Measurements from ENCODE around the gene GPC6.
"Not testable (repeated sequence)": the region's sequence is repeated elsewhere in the genome, so short reads cannot be mapped to it uniquely, and the experiment has no call there.

DNA sequence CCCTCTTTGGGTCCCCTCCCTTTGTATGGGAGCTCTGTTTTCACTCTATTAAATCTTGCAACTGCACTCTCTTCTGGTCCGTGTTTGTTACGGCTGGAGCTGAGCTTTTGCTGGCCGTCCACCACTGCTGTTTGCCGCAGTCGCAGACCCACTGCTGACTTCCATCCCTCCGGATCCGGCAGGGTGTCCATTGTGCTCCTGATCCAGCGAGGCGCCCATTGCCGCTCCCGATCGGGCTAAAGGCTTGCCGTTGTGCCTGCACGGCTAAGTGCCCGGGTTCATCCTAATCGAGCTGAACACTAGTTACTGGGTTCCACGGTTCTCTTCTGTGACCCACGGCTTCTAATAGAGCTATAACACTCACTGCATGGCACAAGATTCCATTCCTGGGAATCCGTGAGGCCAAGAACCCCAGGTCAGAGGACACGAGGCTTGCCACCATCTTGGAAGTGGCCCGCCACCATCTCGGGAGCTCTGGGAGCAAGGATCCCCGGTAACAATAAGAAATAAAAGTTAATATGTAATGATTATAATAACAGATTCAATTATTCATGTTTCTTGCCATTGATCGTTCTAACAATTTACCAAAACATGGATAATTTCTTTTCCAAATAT is 19.7 kb upstream of the GPC6 start:
- TF ChIP-seq CTCF (tag by site-specific recombination; IDR thresholded peaks at IDR 0.05); ZNF423 (tag by site-specific recombination; IDR thresholded peaks at IDR 0.05); KLF7 (tag by site-specific recombination; IDR thresholded peaks at IDR 0.05; ENCODE audit: borderline replicate concordance); TCF7L2 (IDR thresholded peaks at IDR 0.05; ENCODE audit: borderline replicate concordance, low read depth, low read length); KLF10 (tag by site-specific recombination; IDR thresholded peaks at IDR 0.05): not testable (repeated sequence)
- TF ChIP-seq, protein P1, sequence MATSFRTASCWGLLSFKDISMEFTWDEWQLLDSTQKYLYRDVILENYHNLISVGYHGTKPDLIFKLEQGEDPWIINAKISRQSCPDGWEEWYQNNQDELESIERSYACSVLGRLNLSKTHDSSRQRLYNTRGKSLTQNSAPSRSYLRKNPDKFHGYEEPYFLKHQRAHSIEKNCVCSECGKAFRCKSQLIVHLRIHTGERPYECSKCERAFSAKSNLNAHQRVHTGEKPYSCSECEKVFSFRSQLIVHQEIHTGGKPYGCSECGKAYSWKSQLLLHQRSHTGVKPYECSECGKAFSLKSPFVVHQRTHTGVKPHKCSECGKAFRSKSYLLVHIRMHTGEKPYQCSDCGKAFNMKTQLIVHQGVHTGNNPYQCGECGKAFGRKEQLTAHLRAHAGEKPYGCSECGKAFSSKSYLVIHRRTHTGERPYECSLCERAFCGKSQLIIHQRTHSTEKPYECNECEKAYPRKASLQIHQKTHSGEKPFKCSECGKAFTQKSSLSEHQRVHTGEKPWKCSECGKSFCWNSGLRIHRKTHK (tag by site-specific recombination; IDR thresholded peaks at IDR 0.05): not testable (repeated sequence)
